HEK293 (cell line): ENCODE data around the gene PPP1R15B.

Experiments
- IKZF3 ChIP-seq: fragments of 450-650 bp; IDR thresholded peaks from 2 replicates; pipeline ENCODE4 v1.5.0; 2018; ENCODE audit warnings: missing biosample characterization, mild to moderate bottlenecking, missing genetic modification characterization, moderate library complexity
- KLF1 ChIP-seq: fragments of 450-650 bp; formaldehyde crosslinking; IDR thresholded peaks from 2 replicates; pipeline ENCODE4 v1.5.1; 2016; ENCODE audit warnings: missing biosample characterization, missing genetic modification characterization
- KLF8 ChIP-seq: fragments of 450-650 bp; formaldehyde crosslinking; IDR thresholded peaks from 2 replicates; pipeline ENCODE4 v1.5.1; 2016; ENCODE audit warnings: missing biosample characterization, missing genetic modification characterization
- MZF1 ChIP-seq: fragments of 450-650 bp; formaldehyde crosslinking; IDR thresholded peaks from 2 replicates; pipeline ENCODE4 v1.5.1; 2017; ENCODE audit warnings: missing biosample characterization, missing genetic modification characterization, borderline replicate concordance
- ZBTB17 ChIP-seq: fragments of 450-650 bp; formaldehyde crosslinking; IDR thresholded peaks from 2 replicates; pipeline ENCODE4 v1.5.1; 2016; ENCODE audit warnings: missing biosample characterization, missing genetic modification characterization
- ZBTB48 ChIP-seq: fragments of 450-650 bp; formaldehyde crosslinking; IDR thresholded peaks from 2 replicates; pipeline ENCODE4 v1.5.1; 2016; ENCODE audit warnings: missing biosample characterization, missing genetic modification characterization
- ZBTB8A ChIP-seq: fragments of 450-650 bp; formaldehyde crosslinking; IDR thresholded peaks from 2 replicates; pipeline ENCODE4 v1.5.1; 2016; ENCODE audit warnings: missing biosample characterization, missing genetic modification characterization
- ZEB2 ChIP-seq: fragments of 450-650 bp; formaldehyde crosslinking; IDR thresholded peaks from 2 replicates; pipeline ENCODE4 v1.5.1; 2016; ENCODE audit warnings: missing biosample characterization, missing genetic modification characterization
- ZFP3 ChIP-seq: fragments of 450-650 bp; formaldehyde crosslinking; IDR thresholded peaks from 2 replicates; pipeline ENCODE4 v1.5.1; 2016; ENCODE audit warnings: low read depth, missing biosample characterization, missing genetic modification characterization
- ZNF121 ChIP-seq: fragments of 450-650 bp; formaldehyde crosslinking; IDR thresholded peaks from 2 replicates; pipeline ENCODE4 v1.5.1; 2016; ENCODE audit warnings: missing biosample characterization, missing genetic modification characterization
- ZNF132 ChIP-seq: fragments of 450-650 bp; formaldehyde crosslinking; IDR thresholded peaks from 2 replicates; pipeline ENCODE4 v1.5.1; 2017; ENCODE audit warnings: missing biosample characterization, missing genetic modification characterization, borderline replicate concordance
- ZNF133 ChIP-seq: fragments of 450-650 bp; formaldehyde crosslinking; IDR thresholded peaks from 2 replicates; pipeline ENCODE4 v1.5.1; 2016; ENCODE audit warnings: missing biosample characterization, missing genetic modification characterization
- ZNF239 ChIP-seq: fragments of 450-650 bp; formaldehyde crosslinking; IDR thresholded peaks from 2 replicates; pipeline ENCODE4 v1.5.1; 2016; ENCODE audit warnings: missing biosample characterization, missing genetic modification characterization
- ZNF24 ChIP-seq: fragments of 450-650 bp; formaldehyde crosslinking; IDR thresholded peaks from 2 replicates; pipeline ENCODE4 v1.5.1; 2016; ENCODE audit warnings: missing biosample characterization, missing genetic modification characterization
- ZNF324 ChIP-seq: fragments of 450-650 bp; formaldehyde crosslinking; IDR thresholded peaks from 2 replicates; pipeline ENCODE4 v1.5.1; 2016; ENCODE audit warnings: missing biosample characterization, missing genetic modification characterization
- ZNF366 ChIP-seq: fragments of 450-650 bp; formaldehyde crosslinking; conservative IDR thresholded peaks from 2 replicates; pipeline ENCODE4 v1.5.1; 2016; ENCODE audit warnings: missing biosample characterization, missing genetic modification characterization
- ZNF394 ChIP-seq: fragments of 450-650 bp; formaldehyde crosslinking; IDR thresholded peaks from 2 replicates; pipeline ENCODE4 v1.5.1; 2016; ENCODE audit warnings: missing biosample characterization, missing genetic modification characterization, mild to moderate bottlenecking, moderate library complexity, borderline replicate concordance
- ZNF549 ChIP-seq: fragments of 450-650 bp; IDR thresholded peaks from 2 replicates; pipeline ENCODE4 v1.5.1; 2018; ENCODE audit warnings: missing biosample characterization, missing genetic modification characterization, mild to moderate bottlenecking, inconsistent platforms, moderate library complexity
- ZNF600 ChIP-seq: fragments of 450-650 bp; formaldehyde crosslinking; IDR thresholded peaks from 2 replicates; pipeline ENCODE4 v1.5.1; 2016; ENCODE audit warnings: missing biosample characterization, missing genetic modification characterization
- ZNF629 ChIP-seq: fragments of 450-650 bp; formaldehyde crosslinking; IDR thresholded peaks from 2 replicates; pipeline ENCODE4 v1.5.1; 2017; ENCODE audit warnings: missing biosample characterization, missing genetic modification characterization
- ZNF660 ChIP-seq: fragments of 450-650 bp; IDR thresholded peaks from 2 replicates; pipeline ENCODE4 v1.5.1; 2018; ENCODE audit warnings: missing biosample characterization, mild to moderate bottlenecking, missing genetic modification characterization
- ZNF670 ChIP-seq: fragments of 450-650 bp; formaldehyde crosslinking; IDR thresholded peaks from 2 replicates; pipeline ENCODE4 v1.5.1; 2016; ENCODE audit warnings: missing biosample characterization, missing genetic modification characterization, low read depth
- ZNF843 ChIP-seq: fragments of 450-650 bp; formaldehyde crosslinking; IDR thresholded peaks from 2 replicates; pipeline ENCODE4 v1.5.1; 2016; ENCODE audit warnings: missing biosample characterization, missing genetic modification characterization
- ZSCAN30 ChIP-seq: fragments of 450-650 bp; IDR thresholded peaks from 2 replicates; pipeline ENCODE4 v1.5.1; 2018; ENCODE audit warnings: missing biosample characterization, mild to moderate bottlenecking, missing genetic modification characterization, moderate library complexity
- ZXDB ChIP-seq: fragments of 450-650 bp; formaldehyde crosslinking; IDR thresholded peaks from 2 replicates; pipeline ENCODE4 v1.5.1; 2016; ENCODE audit warnings: missing biosample characterization, missing genetic modification characterization
- TF ChIP-seq, protein P1 (sequence below): fragments of 450-650 bp; formaldehyde crosslinking; IDR thresholded peaks from 2 replicates; pipeline ENCODE4 v1.5.1; 2016; ENCODE audit warnings: missing biosample characterization, missing genetic modification characterization
- TF ChIP-seq, protein P2 (sequence below): fragments of 450-650 bp; formaldehyde crosslinking; IDR thresholded peaks from 2 replicates; pipeline ENCODE4 v1.5.1; 2016; ENCODE audit warnings: missing biosample characterization, missing genetic modification characterization
- TF ChIP-seq, protein P3 (sequence below): fragments of 450-650 bp; formaldehyde crosslinking; IDR thresholded peaks from 2 replicates; pipeline ENCODE4 v1.5.1; 2016; ENCODE audit warnings: missing biosample characterization, missing genetic modification characterization
- TF ChIP-seq, protein P4 (sequence below): fragments of 450-650 bp; formaldehyde crosslinking; IDR thresholded peaks from 2 replicates; pipeline ENCODE4 v1.5.1; 2016; ENCODE audit warnings: missing biosample characterization, missing genetic modification characterization
- TF ChIP-seq, protein P5 (sequence below): fragments of 450-650 bp; formaldehyde crosslinking; IDR thresholded peaks from 2 replicates; pipeline ENCODE4 v1.5.1; 2016; ENCODE audit warnings: missing biosample characterization, missing genetic modification characterization

The PPP1R15B gene

DNA sequence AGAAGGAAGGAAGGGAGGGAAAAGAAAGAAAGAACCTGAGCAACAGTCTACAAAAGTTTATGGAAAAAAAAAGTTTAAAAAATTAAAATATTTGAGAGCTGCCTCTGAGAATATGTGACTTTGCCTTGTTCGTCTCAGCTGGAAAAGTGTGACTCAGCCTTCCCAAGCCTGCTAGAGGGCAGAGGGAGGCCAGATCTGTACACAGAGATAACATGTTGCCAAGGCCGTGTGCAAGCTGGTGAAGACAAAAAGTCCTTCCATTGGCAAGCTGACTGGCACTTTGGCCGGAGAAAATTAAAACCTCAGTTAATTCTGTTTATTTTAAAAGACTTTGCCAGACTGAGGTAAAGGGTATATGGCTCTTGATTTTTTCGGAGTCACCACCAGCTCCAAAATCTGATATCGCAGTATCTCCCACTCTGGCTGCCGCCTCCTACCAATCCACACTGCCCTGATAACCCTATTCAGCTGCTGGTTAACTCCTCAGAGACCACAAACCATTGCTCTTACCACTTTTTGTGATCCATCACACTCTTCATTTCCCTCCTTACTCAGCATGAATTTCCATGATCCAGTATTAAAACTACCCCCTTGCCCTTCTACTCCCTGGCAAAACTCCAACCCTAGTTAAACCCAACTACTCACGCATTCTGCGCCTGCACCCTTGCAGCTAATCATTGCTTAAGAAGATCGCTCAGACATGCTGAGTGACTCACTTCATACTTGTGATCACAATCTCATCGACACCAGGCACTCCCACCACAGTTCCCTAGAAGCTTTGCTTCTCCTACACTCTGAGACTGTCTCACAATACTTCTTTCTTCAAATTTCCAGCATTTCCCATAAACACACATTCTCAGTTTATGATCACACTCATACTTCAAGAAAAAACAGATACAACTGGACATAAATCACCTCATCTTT is 5.7 kb upstream of the PPP1R15B start (continued):
- TF ChIP-seq, protein P1, sequence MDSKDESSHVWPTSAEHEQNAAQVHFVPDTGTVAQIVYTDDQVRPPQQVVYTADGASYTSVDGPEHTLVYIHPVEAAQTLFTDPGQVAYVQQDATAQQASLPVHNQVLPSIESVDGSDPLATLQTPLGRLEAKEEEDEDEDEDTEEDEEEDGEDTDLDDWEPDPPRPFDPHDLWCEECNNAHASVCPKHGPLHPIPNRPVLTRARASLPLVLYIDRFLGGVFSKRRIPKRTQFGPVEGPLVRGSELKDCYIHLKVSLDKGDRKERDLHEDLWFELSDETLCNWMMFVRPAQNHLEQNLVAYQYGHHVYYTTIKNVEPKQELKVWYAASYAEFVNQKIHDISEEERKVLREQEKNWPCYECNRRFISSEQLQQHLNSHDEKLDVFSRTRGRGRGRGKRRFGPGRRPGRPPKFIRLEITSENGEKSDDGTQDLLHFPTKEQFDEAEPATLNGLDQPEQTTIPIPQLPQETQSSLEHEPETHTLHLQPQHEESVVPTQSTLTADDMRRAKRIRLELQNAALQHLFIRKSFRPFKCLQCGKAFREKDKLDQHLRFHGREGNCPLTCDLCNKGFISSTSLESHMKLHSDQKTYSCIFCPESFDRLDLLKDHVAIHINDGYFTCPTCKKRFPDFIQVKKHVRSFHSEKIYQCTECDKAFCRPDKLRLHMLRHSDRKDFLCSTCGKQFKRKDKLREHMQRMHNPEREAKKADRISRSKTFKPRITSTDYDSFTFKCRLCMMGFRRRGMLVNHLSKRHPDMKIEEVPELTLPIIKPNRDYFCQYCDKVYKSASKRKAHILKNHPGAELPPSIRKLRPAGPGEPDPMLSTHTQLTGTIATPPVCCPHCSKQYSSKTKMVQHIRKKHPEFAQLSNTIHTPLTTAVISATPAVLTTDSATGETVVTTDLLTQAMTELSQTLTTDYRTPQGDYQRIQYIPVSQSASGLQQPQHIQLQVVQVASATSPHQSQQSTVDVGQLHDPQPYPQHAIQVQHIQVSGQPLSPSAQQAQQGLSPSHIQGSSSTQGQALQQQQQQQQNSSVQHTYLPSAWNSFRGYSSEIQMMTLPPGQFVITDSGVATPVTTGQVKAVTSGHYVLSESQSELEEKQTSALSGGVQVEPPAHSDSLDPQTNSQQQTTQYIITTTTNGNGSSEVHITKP (tag by site-specific recombination), result peak; percentile 74
- TF ChIP-seq ZEB2 (tag by site-specific recombination), result peak; percentile 87
- TF ChIP-seq ZNF324 (tag by site-specific recombination), result peak; percentile 76
- no peak for TF ChIP-seq ZNF132 (tag by site-specific recombination)
- 0 out of 2 replicates have a peak, but pooled peaks have one; percentile 47 for TF ChIP-seq ZFP3
- no peak for TF ChIP-seq ZSCAN30 (tag by site-specific recombination)
- peak; percentile 71; the same call in 1 of the 2 replicates for TF ChIP-seq ZXDB (tag by site-specific recombination)
- no peak for TF ChIP-seq ZNF121
- peak; percentile 77 for TF ChIP-seq ZNF366
- no peak for TF ChIP-seq KLF1 (tag by site-specific recombination)
- peak; percentile 58; the same call in 1 of the 2 replicates for TF ChIP-seq ZNF394 (tag by site-specific recombination)
- TF ChIP-seq ZBTB17 (tag by site-specific recombination), result peak; percentile 99
- TF ChIP-seq, protein P2, sequence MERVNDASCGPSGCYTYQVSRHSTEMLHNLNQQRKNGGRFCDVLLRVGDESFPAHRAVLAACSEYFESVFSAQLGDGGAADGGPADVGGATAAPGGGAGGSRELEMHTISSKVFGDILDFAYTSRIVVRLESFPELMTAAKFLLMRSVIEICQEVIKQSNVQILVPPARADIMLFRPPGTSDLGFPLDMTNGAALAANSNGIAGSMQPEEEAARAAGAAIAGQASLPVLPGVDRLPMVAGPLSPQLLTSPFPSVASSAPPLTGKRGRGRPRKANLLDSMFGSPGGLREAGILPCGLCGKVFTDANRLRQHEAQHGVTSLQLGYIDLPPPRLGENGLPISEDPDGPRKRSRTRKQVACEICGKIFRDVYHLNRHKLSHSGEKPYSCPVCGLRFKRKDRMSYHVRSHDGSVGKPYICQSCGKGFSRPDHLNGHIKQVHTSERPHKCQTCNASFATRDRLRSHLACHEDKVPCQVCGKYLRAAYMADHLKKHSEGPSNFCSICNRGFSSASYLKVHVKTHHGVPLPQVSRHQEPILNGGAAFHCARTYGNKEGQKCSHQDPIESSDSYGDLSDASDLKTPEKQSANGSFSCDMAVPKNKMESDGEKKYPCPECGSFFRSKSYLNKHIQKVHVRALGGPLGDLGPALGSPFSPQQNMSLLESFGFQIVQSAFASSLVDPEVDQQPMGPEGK (tag by site-specific recombination), result peak; percentile 84
- peak; percentile 98 for TF ChIP-seq ZNF600 (tag by site-specific recombination)
- TF ChIP-seq ZNF24 (tag by site-specific recombination), result peak; percentile 73; the same call in 1 of the 2 replicates
- TF ChIP-seq MZF1, result peak; percentile 48
- TF ChIP-seq ZNF133 (tag by site-specific recombination), result no peak
- TF ChIP-seq, protein P3, sequence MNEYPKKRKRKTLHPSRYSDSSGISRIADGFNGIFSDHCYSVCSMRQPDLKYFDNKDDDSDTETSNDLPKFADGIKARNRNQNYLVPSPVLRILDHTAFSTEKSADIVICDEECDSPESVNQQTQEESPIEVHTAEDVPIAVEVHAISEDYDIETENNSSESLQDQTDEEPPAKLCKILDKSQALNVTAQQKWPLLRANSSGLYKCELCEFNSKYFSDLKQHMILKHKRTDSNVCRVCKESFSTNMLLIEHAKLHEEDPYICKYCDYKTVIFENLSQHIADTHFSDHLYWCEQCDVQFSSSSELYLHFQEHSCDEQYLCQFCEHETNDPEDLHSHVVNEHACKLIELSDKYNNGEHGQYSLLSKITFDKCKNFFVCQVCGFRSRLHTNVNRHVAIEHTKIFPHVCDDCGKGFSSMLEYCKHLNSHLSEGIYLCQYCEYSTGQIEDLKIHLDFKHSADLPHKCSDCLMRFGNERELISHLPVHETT (tag by site-specific recombination), result peak; percentile 70; the same call in 1 of the 2 replicates
- peak; percentile 63 for TF ChIP-seq KLF8 (tag by site-specific recombination)
- peak; percentile 76 for TF ChIP-seq IKZF3
- TF ChIP-seq ZNF629 (tag by site-specific recombination), result peak; percentile 87
- TF ChIP-seq ZBTB48 (tag by site-specific recombination), result peak; percentile 93
- TF ChIP-seq, protein P4, sequence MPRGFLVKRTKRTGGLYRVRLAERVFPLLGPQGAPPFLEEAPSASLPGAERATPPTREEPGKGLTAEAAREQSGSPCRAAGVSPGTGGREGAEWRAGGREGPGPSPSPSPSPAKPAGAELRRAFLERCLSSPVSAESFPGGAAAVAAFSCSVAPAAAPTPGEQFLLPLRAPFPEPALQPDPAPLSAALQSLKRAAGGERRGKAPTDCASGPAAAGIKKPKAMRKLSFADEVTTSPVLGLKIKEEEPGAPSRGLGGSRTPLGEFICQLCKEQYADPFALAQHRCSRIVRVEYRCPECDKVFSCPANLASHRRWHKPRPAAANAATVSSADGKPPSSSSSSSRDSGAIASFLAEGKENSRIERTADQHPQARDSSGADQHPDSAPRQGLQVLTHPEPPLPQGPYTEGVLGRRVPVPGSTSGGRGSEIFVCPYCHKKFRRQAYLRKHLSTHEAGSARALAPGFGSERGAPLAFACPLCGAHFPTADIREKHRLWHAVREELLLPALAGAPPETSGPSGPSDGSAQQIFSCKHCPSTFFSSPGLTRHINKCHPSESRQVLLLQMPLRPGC (tag by site-specific recombination), result peak; percentile 79; the same call in 1 of the 2 replicates
- peak; percentile 62; the same call in 1 of the 2 replicates for TF ChIP-seq ZNF660 (tag by site-specific recombination)
- no peak for TF ChIP-seq ZNF239 (tag by site-specific recombination)
- TF ChIP-seq, protein P5, sequence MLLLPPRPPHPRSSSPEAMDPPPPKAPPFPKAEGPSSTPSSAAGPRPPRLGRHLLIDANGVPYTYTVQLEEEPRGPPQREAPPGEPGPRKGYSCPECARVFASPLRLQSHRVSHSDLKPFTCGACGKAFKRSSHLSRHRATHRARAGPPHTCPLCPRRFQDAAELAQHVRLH (tag by site-specific recombination), result peak; percentile 70; the same call in 1 of the 2 replicates
- TF ChIP-seq ZNF843 (tag by site-specific recombination), result peak; percentile 80
- peak; percentile 74 for TF ChIP-seq ZBTB8A (tag by site-specific recombination)
- no peak for TF ChIP-seq ZNF670
- no peak for TF ChIP-seq ZNF549 (tag by site-specific recombination)
